NCI-H2196 (cell line): ENCODE measurements around the gene HLF.
A peak's percentile ranks its signal among the peaks of the same experiment; 100 is the strongest.

Source experiments
- DNase-seq: peaks from one replicate; lab custom pipeline; 2025; ENCODE audit not compliant: unreplicated experiment; lab: John Stamatoyannopoulos, UW

Gene HLF

GRCh38 chr17:55354010-55354409 is 89.2 kb downstream of the HLF start:
- no peak for DNase-seq

- no peak for DNase-seq
Measured at GRCh38 chr17:55354941-55355340, 90.2 kb downstream of the HLF start.

- DNase-seq = peak; percentile 76
Measured at GRCh38 chr17:55356434-55357328, 91.9 kb downstream of the HLF start.

GRCh38 chr17:55360971-55361370 is 96.2 kb downstream of the HLF start:
- no peak for DNase-seq

GRCh38 chr17:55363033-55363432 is 98.3 kb downstream of the HLF start:
- DNase-seq = no peak

- no peak for DNase-seq
Measured at GRCh38 chr17:55366020-55366481, 101.3 kb downstream of the HLF start.

- no peak for DNase-seq
Measured at GRCh38 chr17:55368706-55369105, 103.9 kb downstream of the HLF start.
